ENCODE results near the gene SLC6A11.

SLC6A11 gene

GRCh38 chr3:10816019-10816862, at the start of gene SLC6A11:
Gene SLC6A11, plus strand, starts transcription at chr3:10816228. Its CDS starts 38 bp downstream, at chr3:10816266.
- no peaks in the 10 kb centered on the region for H3K27me3 ChIP-seq (ENCODE audit: insufficient read depth, poor library complexity, severe bottlenecking)
- H3K4me3 ChIP-seq (ENCODE audit: severe bottlenecking): peak within 1 kb of the TSS; percentile 46

GRCh38 chr3:10768708-10769394, 47.2 kb upstream of the SLC6A11 start:
- no peak for ATAC-seq (ENCODE audit: low read depth)
- Histone ChIP-seq H3K9me3 (ENCODE audit: severe bottlenecking) (no peaks in the 10 kb centered on the region), H3K4me1 (ENCODE audit: insufficient read depth, poor library complexity, severe bottlenecking) (peaks cover 14% of the 10 kb centered on the region), H3K4me3 (ENCODE audit: severe bottlenecking) (no peak overlapping the region), H3K36me3 (ENCODE audit: low read depth) (no peaks in the 10 kb centered on the region), H3K27ac (ENCODE audit: poor library complexity, severe bottlenecking) (no peak overlapping the region), H3K27me3 (ENCODE audit: insufficient read depth, poor library complexity, severe bottlenecking) (no peaks in the 10 kb centered on the region)
- no peak for TF ChIP-seq CTCF (IDR thresholded peaks at IDR 0.05; ENCODE audit: poor library complexity, severe bottlenecking)
- no peak for DNase-seq (ENCODE audit: low spot score)

More at GRCh38 chr3:10816019-10816862, at the start of gene SLC6A11:
- TF ChIP-seq CTCF (IDR thresholded peaks at IDR 0.05; ENCODE audit: poor library complexity, severe bottlenecking): no peak
- no peaks in the 10 kb centered on the region for H3K9me3 ChIP-seq (ENCODE audit: severe bottlenecking)
- no peak within 1 kb of the TSS for H3K27ac ChIP-seq (ENCODE audit: poor library complexity, severe bottlenecking)
- H3K4me1 ChIP-seq (ENCODE audit: insufficient read depth, poor library complexity, severe bottlenecking): peaks cover 2% of the 10 kb centered on the region
- H3K36me3 ChIP-seq (ENCODE audit: low read depth): no peaks in the 10 kb centered on the region
- ATAC-seq (ENCODE audit: low read depth) (peak; percentile 87), DNase-seq (ENCODE audit: low spot score) (no peak)

GRCh38 chr3:10770547-10770946, 45.5 kb upstream of the SLC6A11 start:
- H3K9me3 ChIP-seq (ENCODE audit: severe bottlenecking): no peaks in the 10 kb centered on the region
- no peak for ATAC-seq (ENCODE audit: low read depth)
- H3K4me3 ChIP-seq (ENCODE audit: severe bottlenecking): no peak overlapping the region
- H3K27ac ChIP-seq (ENCODE audit: poor library complexity, severe bottlenecking): peak overlapping the region; percentile 60
- DNase-seq (ENCODE audit: low spot score): no peak
- H3K36me3 ChIP-seq (ENCODE audit: low read depth): no peaks in the 10 kb centered on the region
- TF ChIP-seq CTCF (IDR thresholded peaks at IDR 0.05; ENCODE audit: poor library complexity, severe bottlenecking): no peak
- H3K27me3 ChIP-seq (ENCODE audit: insufficient read depth, poor library complexity, severe bottlenecking): no peaks in the 10 kb centered on the region
- H3K4me1 ChIP-seq (ENCODE audit: insufficient read depth, poor library complexity, severe bottlenecking): peaks cover 14% of the 10 kb centered on the region

- ATAC-seq (ENCODE audit: low read depth): no peak; the same call in 2 of the 3 replicates
- H3K27ac ChIP-seq (ENCODE audit: poor library complexity, severe bottlenecking): peak overlapping the region; percentile 60
- no peak overlapping the region for H3K4me3 ChIP-seq (ENCODE audit: severe bottlenecking)
Measured at GRCh38 chr3:10770981-10771380, 45.0 kb upstream of the SLC6A11 start.

More at GRCh38 chr3:10770981-10771380, 45.0 kb upstream of the SLC6A11 start:
- TF ChIP-seq CTCF (IDR thresholded peaks at IDR 0.05; ENCODE audit: poor library complexity, severe bottlenecking): no peak
- Histone ChIP-seq H3K9me3 (ENCODE audit: severe bottlenecking) (no peaks in the 10 kb centered on the region), H3K36me3 (ENCODE audit: low read depth) (no peaks in the 10 kb centered on the region), H3K27me3 (ENCODE audit: insufficient read depth, poor library complexity, severe bottlenecking) (no peaks in the 10 kb centered on the region), H3K4me1 (ENCODE audit: insufficient read depth, poor library complexity, severe bottlenecking) (peaks cover 14% of the 10 kb centered on the region)
- no peak for DNase-seq (ENCODE audit: low spot score)

Measured in RWPE2 (cell line).